ENCODE data around the gene MARCHF3. TPM values are rescaled to one million over a fixed set of nuclear protein-coding genes. Genes with fewer than 3 reads are reported as not detected.

The MARCHF3 gene
- polyA plus RNA-seq, 2 of the 4 experiments (the other 2 are of a cell fraction), result 0.39 to 0.68 TPM

DNA sequence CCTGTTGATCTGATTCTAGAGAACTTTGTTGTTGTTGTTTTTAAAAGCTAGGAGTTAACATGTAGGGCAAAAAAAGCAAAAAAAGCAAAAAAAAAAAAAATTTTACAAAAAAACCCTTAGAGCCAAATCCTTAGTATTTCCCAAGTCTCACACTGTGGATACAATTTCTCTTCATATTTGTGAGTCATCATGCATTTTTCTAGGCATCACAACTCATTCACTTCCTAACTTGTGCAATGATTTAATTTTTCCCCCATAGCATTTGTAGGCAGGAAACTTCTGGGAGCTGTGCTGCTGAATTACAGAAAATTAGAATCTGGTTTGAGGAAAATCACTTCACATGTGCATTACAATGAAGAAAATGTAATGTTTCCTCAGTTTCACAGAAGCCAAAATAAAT, 91.9 kb downstream of the MARCHF3 start:
- Histone ChIP-seq H3K4me2 (0 out of 3 replicates have a peak overlapping the region, but pooled peaks have one; percentile 26), H3K4me3 (no peak overlapping the region), H3K4me1 (peaks cover 11% of the 10 kb centered on the region; the same call in 2 of the 3 replicates), H3K27ac (no peak overlapping the region), H3K9me3 (no peaks in the 10 kb centered on the region)
- 0 out of 6 replicates have a peak, but pooled peaks of 1 of the 2 experiments have one; percentile 29 for ATAC-seq
- CTCF ChIA-PET, result no interaction called here
- POLR2A ChIA-PET, result no interaction called here
- TF ChIP-seq HOXB13 (CRISPR knock-in tag; IDR thresholded peaks at IDR 0.05; ENCODE audit: low read depth) (no peak), ESRRA (IDR thresholded peaks at IDR 0.05; ENCODE audit: borderline replicate concordance, low read length) (no peak), FOSL2 (IDR thresholded peaks at IDR 0.05) (no peak), FOSL2 (CRISPR knock-in tag; IDR thresholded peaks at IDR 0.05) (peak; percentile 39; the same call in 1 of the 2 replicates), HDAC2 (IDR thresholded peaks at IDR 0.05) (no peak), PHF8 (IDR thresholded peaks at IDR 0.05; ENCODE audit: borderline replicate concordance, low read depth) (no peak), EP300 (IDR thresholded peaks at IDR 0.05) (no peak)
- TF ChIP-seq, protein P1, sequence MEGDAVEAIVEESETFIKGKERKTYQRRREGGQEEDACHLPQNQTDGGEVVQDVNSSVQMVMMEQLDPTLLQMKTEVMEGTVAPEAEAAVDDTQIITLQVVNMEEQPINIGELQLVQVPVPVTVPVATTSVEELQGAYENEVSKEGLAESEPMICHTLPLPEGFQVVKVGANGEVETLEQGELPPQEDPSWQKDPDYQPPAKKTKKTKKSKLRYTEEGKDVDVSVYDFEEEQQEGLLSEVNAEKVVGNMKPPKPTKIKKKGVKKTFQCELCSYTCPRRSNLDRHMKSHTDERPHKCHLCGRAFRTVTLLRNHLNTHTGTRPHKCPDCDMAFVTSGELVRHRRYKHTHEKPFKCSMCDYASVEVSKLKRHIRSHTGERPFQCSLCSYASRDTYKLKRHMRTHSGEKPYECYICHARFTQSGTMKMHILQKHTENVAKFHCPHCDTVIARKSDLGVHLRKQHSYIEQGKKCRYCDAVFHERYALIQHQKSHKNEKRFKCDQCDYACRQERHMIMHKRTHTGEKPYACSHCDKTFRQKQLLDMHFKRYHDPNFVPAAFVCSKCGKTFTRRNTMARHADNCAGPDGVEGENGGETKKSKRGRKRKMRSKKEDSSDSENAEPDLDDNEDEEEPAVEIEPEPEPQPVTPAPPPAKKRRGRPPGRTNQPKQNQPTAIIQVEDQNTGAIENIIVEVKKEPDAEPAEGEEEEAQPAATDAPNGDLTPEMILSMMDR (IDR thresholded peaks at IDR 0.05), result no peak
- no peak for FAIRE-seq
- no peak for DNase-seq (ENCODE audit: low read depth in 1 of 2, low spot score in 1 of 2)

DNA sequence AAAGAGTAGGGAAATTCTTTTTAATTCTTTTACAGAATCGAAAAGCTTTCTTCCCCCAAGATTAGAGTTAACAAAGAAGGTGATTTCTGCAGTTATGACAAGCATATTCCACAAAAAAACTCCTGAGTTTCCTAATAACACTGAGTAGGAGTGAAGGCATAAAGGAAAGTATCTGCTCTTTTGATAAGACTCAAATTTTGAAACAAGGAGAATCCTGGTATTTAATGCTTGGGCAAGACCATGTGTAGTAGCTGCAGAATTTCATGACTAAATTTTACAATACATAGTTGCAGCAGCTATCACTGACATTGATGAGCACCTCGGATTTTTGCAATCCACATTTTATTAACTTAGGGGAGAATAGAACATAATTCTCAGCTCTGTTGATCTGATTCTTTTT, 92.6 kb downstream of the MARCHF3 start:
- H3K4me2 ChIP-seq, result no peak overlapping the region
- H3K9me3 ChIP-seq, result no peaks in the 10 kb centered on the region
- WGBS (ENCODE audit: missing lambda C conversion rate), result 51% methylated on average over 2 of the region's 2 CpGs
- H3K27ac ChIP-seq, result no peak overlapping the region
- DNase-seq (ENCODE audit: low read depth in 1 of 2, low spot score in 1 of 2), result no peak
- no peak for FAIRE-seq
- peaks cover 11% of the 10 kb centered on the region; the same call in 2 of the 3 replicates for H3K4me1 ChIP-seq
- ATAC-seq, result no peak
- TF ChIP-seq HOXA7 (CRISPR knock-in tag; IDR thresholded peaks at IDR 0.05), result no peak
- TF ChIP-seq CHD4 (IDR thresholded peaks at IDR 0.05; ENCODE audit: borderline replicate concordance), result no peak
- no peak for TF ChIP-seq HES2 (IDR thresholded peaks at IDR 0.05)
- no peak for TF ChIP-seq JUN (IDR thresholded peaks at IDR 0.05)
- TF ChIP-seq EHF (CRISPR knock-in tag; IDR thresholded peaks at IDR 0.05), result no peak
- TF ChIP-seq REST (IDR thresholded peaks at IDR 0.05), result no peak
- no peak for TF ChIP-seq CEBPB (IDR thresholded peaks at IDR 0.05)
- TF ChIP-seq RARB (CRISPR knock-in tag; IDR thresholded peaks at IDR 0.05), result no peak
- no peak for TF ChIP-seq FOSL2 (IDR thresholded peaks at IDR 0.05)
- TF ChIP-seq FOSL2 (CRISPR knock-in tag; IDR thresholded peaks at IDR 0.05), result no peak
- no peak for TF ChIP-seq RAD21 (conservative IDR thresholded peaks at IDR 0.05 in 1 of 2, IDR thresholded peaks at IDR 0.05 in 1 of 2)
- no peak for TF ChIP-seq HEYL (CRISPR knock-in tag; IDR thresholded peaks at IDR 0.05)
- no peak for TF ChIP-seq SREBF2 (IDR thresholded peaks at IDR 0.05)
- no peak for TF ChIP-seq KDM5A (IDR thresholded peaks at IDR 0.05)
- no peak for TF ChIP-seq HOXB5 (CRISPR knock-in tag; IDR thresholded peaks at IDR 0.05)
- TF ChIP-seq PBX3 (IDR thresholded peaks at IDR 0.05), result no peak
- ChIA-PET POLR2A (no interaction called here), CTCF (no interaction called here)
- H3K4me3 ChIP-seq, result no peak overlapping the region

All from A549 (cell line).